Hepatocyte (in vitro differentiated cells): ENCODE results near the gene TBL1X.

ENCODE experiments used
- EZH2phosphoT487 ChIP-seq: fragments of 200-600 bp; sonication (generic); IDR thresholded peaks from one replicate; pipeline ENCODE4 v1.6.1; 2018; ENCODE audit warnings: antibody characterized with exemption, mild to moderate bottlenecking, low read depth, moderate library complexity; ENCODE audit not compliant: unreplicated experiment, severe bottlenecking
- TF ChIP-seq, protein P1 (sequence below): fragments of 200-600 bp; sonication (generic); IDR thresholded peaks from 2 replicates; pipeline ENCODE4 v1.5.1; 2016; ENCODE audit warnings: antibody characterized with exemption, mild to moderate bottlenecking; ENCODE audit not compliant: poor library complexity

GRCh38 chrX:9765072-9765736 lies 300.3 kb downstream of the TBL1X start:
- no peak for TF ChIP-seq EZH2phosphoT487
- TF ChIP-seq, protein P1, sequence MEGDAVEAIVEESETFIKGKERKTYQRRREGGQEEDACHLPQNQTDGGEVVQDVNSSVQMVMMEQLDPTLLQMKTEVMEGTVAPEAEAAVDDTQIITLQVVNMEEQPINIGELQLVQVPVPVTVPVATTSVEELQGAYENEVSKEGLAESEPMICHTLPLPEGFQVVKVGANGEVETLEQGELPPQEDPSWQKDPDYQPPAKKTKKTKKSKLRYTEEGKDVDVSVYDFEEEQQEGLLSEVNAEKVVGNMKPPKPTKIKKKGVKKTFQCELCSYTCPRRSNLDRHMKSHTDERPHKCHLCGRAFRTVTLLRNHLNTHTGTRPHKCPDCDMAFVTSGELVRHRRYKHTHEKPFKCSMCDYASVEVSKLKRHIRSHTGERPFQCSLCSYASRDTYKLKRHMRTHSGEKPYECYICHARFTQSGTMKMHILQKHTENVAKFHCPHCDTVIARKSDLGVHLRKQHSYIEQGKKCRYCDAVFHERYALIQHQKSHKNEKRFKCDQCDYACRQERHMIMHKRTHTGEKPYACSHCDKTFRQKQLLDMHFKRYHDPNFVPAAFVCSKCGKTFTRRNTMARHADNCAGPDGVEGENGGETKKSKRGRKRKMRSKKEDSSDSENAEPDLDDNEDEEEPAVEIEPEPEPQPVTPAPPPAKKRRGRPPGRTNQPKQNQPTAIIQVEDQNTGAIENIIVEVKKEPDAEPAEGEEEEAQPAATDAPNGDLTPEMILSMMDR, result no peak
